ENCODE data around the gene STOX1.
"Not testable (repeated sequence)": the region's sequence is repeated elsewhere in the genome, so short reads cannot be mapped to it uniquely, and the experiment has no call there.

STOX1 gene

DNA sequence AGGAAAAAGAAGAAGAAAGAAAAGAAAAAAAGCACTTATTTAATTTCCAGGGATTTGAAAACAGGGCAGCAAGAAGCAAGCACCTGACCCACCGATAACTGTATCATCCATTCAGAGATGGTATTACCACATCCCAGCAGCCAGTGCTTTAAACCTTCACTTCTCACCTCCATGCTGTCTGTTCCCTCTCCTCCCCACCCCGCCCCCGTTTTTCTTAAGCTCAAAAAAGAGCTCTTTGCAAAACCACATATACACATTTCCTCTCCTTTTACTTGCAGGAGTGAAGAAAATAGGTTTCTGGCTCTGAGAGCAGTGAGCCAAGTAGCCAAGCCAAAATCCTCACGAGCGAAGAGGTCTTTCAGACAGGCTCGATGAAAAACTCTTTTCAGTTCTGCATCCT, 2.2 kb downstream of the STOX1 start:
- no peak for DNase-seq

DNA sequence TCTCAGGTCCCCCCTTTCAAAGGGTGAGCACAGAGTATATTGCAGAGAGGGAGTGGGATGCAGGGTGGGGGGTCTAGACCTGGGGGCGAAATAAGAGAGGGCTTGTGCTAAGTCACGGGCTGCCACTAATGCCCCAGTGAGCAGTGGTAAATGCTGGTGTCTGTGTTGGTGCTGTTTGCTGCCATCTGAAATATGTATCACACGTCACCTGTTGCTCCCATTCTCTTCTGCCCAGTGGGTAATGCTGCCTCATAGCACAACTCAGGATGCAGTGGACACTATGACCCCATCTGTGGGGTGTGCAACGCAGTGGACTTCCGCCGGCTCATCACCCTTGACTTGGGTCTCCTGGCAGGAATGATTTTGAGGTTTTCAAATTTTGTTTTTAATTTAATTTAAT, 2.6 kb downstream of the STOX1 start:
- DNase-seq: no peak

- DNase-seq: no peak
These were observed 4.7 kb downstream of the STOX1 start for GRCh38 chr10:68831961-68832455.

- DNase-seq: no peak
These were observed 5.3 kb downstream of the STOX1 start for GRCh38 chr10:68832601-68833000.

GRCh38 chr10:68837626-68838322, 10.4 kb downstream of the STOX1 start:
- no peak for DNase-seq

DNA sequence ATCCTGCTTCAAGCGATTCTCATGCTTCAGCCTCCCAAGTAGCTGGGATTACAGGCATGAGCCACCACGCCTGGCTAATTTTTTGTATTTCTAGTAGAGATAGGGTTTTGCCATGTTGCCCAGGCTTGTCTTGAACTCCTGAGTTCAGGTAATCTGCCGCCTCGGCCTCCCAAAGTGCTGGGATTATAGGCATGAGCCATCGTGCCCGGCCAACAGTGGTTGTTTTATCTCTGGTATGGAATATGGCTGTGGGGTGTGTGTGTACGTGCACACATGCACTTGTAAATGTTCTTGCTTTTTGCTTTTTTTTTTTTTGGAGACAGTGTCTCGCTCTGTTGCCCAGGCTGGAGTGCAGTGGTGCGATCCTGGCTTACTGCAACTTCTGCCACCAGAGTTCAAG, 13.3 kb downstream of the STOX1 start:
- not testable (repeated sequence) for DNase-seq

GRCh38 chr10:68848281-68848680, 20.9 kb downstream of the STOX1 start:
- DNase-seq: no peak

DNA sequence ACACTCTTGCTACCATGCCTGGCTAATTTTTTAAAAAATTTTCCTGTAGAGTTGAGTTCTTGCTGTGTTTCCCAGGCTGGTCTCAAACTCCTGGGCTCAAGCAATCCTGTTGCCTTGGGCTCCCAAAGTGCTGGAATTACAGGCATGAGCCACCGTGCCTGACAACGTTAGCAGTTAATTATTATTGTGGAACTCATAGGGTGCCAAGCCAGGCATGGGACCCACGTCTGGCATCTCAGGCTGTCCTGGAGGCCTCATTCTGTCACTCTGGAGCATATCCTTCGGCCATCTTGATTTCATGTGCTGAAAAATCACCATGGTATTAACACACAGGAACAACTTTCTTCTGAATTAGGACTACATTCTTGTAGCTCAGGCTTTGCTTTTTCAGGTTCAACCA, 21.5 kb downstream of the STOX1 start:
- DNase-seq: no peak

DNA sequence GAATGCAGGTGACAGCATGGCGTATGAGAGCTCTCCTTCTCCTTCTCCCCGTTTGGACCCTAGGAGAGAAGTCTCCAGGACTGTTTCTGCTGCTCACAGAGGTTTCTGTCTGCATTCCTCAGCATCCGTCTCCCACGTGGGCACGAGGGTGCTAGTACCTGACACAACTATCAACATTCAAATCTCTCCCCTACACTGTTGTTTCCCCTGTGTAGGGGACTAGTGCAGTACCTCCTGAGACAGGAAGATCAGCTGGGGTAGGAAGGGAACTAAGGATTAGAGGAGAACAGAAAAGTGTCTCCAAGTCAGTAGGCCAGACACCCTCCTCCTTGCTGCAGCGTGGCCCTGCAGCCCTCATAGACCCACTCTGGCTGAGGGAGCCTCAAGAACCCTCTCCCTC, 29.0 kb downstream of the STOX1 start:
- no peak for DNase-seq

DNA sequence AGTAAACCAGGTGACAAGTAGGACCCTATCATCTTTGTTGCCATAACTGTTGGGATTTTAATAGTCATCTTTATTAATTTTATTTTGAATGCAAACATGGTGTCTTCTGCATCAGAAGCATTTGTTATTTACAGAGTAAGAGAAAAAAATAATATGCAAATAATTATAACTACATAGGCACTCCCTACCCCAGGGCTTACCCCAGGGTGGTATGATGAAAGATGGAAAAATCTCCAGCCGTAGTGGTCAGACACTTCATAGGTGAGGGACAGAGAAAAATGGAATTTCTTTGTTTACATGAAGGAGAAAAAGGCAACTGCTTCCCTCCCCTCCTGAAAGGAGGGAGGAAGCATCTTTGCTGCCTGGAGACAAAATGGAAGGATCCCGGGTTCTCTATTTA, 29.7 kb downstream of the STOX1 start:
- DNase-seq: no peak

GRCh38 chr10:68861253-68861652, 33.9 kb downstream of the STOX1 start:
- no peak for DNase-seq

DNA sequence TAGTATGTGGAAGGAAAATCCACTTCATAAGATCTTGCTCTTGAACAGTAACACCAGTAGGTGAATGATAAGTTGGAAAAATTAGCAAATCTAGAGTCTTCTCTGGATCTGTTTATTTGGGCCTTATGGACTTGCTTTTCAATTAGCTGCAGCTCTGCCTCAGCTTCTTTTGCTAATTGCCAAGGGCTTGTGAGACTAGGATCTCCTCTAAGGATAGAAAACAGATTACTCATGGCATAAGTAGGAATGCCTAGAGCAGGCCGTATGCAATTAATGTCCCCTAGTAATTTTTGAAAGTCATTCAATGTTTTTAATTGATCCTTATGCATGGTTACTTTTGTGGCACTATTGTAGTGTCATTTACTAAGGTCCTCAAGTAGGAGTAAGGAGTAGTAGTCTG, 37.3 kb downstream of the STOX1 start:
- no peak for DNase-seq

- DNase-seq: not testable (repeated sequence)
These were observed 40.8 kb downstream of the STOX1 start for GRCh38 chr10:68868173-68868572.

- no peak for DNase-seq
These were observed 42.3 kb downstream of the STOX1 start for GRCh38 chr10:68869623-68870022.

DNA sequence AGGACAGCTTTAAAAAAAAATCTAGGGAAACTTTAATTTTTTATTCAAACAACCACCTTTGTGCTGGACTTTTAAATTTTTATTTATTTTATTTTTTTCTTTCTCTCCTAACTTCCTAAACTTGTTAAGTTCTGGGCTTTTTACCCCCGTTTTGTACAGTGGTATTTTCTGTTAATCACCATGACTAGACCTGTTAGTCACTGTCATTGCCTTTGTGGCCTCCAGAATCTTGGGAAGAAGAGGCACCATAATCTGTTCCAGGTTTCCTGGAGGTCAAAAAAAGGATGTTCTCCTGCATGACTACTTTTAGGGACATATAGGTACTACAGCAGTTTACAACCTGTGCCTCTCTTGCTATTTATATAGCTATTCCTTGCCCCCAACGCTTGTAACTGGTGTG, 42.7 kb downstream of the STOX1 start:
- DNase-seq: no peak

GRCh38 chr10:68870545-68871104, 43.3 kb downstream of the STOX1 start:
- no peak for DNase-seq

DNA sequence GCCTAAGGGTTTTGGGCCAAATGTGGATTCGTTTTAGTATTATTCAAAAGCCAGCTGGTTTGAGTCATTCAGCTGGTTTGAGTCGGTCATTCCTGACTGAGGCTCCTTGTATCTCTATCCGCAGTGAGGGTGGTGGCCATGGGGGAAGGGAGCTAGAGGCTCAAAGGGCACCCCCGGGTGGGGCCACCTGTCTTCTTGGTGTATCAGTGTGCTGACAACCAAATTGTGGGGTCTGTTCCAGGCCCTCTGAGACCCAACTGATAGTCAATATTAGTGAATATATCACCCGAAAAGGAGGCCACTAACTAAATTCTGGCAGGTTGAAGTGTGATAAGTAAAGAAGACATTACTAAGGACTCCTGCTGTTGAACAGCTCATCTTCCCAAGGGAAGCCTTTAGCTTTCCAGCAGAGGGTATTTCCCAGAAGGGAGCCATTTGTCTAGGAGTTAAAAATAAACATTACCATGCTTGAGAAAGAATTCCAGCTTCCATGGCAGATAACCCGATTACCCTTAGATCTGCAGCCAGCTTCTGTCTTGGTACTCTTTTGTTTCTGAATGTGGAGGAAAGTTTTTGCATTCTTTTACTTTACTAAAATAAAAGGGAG, 43.9 kb downstream of the STOX1 start:
- no peak for DNase-seq

- no peak for DNase-seq
These were observed 44.5 kb downstream of the STOX1 start for GRCh38 chr10:68871731-68872342.

DNA sequence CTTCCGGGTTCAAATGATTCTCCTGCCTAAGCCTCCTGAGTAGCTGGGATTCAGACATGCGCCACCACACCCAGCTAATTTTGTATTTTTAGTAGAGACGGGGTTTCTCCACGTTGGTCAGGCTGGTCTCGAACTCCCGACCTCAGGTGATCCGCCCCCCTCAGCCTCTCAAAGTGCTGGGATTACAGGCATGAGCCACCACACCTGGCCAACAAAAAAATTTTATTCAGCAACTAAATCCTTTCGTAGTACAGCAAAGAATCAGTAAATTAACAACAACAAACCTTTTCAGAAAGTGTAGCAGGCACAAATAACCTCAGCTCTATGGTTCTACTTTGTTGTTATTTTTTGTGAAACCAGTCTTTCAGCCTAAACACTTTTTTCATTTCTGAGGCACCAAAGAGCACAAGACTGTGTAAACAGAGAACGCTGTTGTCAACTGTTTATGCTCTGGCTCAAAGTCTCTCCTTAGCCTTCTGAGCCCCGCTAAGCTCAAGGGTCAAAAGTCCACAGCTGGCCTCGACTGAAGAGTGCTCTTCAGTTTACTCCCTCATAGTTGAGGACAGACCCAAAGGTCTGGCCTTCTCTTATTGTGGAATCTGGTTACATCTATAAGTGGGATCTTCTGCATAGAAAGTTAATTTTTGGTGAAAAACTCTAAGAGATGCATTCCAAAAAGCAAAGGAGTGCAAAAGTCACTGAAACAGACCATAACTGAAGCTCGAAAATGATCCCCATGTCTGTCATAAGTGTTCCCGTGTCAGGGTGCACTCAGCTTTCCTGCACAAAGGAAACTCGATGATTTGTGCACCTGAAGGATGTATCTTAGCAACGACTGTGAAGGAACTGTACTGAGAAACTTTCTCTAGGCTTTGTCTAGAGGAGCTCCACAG, 49.2 kb downstream of the STOX1 start:
- DNase-seq: no peak

DNA sequence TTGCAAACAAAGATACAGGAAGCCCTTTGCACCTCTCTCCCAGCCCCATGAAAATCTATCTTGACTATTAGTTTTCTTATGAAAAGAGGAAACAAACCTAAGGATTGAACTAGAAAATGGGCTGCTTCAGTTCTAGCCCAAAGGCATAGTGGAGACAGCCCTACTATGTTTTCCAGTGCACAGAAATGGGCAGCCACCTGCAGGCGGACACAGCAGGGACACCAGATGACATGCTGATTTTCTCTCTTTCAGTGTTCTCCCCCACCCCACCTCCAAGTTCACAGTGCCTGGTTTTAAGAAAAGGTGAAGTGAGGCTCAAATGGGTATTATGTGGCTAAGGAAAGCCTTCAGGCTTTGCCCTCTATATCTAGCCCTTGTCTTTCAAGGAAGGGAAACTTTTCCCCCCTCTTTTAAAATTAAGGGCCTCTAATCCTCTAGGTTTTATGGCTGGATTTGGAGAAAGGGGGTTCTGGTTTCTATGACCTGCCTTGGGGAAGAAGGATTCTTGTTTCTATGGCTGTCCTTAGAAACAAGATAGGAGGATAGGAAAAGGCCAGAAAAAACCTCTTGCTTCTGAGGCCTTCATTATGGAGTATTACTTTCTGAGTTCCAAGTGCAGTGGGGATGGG, 50.3 kb downstream of the STOX1 start:
- no peak for DNase-seq

- DNase-seq: no peak
These were observed 51.2 kb downstream of the STOX1 start for GRCh38 chr10:68878496-68878895.

- no peak for DNase-seq
These were observed 52.3 kb downstream of the STOX1 start for GRCh38 chr10:68879628-68880027.

Measured in suppressor macrophage treated with lipopolysaccharide for 1 hour (primary cell).